HG03175 (cell line): ENCODE data around the gene PIAS3.

Source experiments
- ATAC-seq: cut with Tn5 transposase; IDR thresholded peaks from one replicate; pipeline ENCODE4 v1.9.1; 2021; ENCODE audit warnings: mild to moderate bottlenecking, moderate library complexity; ENCODE audit not compliant: unreplicated experiment

The PIAS3 gene

DNA sequence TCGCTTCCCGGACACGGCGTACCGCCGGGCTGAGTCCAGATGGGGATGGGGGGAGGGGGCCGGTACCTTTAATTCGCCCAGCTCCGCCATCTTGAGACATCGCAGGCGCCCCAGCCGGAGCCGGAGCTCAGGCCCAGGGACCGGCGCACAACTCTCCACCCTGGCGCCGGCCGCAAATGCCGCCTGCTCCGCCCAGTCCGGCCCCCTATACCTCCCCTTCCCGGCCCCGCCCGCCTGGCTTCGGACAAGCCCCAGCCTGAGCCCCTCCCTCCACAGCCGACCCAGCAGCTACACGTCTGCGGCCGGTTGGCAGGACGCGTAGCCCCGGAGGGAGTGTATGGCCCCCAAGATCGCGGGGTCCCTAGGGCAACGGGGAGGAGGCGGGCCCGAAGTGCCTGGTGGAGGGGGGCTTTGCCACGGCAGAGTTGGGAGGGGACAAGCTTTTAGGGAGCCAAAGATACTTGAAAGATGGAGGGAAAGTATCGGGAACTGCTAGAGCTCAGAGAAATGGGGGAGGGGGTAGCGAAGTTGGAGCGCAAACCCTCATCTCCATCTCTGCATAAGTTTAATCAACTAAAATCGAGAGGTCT, at the start of gene PIAS3:
PIAS3 (minus strand) TSS at position 181 of the 590 bp plus-strand sequence; CDS start at position 90, 91 bp downstream.
- peak; percentile 89 for ATAC-seq

DNA sequence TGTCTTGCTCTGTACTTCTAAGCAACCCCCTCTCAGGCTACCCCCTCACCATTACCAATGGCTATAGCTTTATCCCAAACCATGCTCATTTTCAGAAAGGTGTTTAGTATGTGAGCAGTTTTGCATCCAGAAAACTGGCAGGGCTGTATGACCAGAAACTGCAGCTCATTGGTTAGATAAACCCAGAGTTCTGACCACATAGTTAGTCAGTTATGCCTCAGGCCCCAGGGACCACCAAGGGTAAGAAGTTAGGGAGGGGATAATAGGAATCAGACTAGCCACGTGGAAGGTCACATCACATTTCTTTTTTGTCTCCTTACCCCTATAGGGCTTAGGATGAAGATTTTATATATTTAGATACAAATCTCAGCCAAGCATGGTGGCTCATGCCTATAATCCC, 49.8 kb upstream of the PIAS3 start:
- no peak for ATAC-seq

DNA sequence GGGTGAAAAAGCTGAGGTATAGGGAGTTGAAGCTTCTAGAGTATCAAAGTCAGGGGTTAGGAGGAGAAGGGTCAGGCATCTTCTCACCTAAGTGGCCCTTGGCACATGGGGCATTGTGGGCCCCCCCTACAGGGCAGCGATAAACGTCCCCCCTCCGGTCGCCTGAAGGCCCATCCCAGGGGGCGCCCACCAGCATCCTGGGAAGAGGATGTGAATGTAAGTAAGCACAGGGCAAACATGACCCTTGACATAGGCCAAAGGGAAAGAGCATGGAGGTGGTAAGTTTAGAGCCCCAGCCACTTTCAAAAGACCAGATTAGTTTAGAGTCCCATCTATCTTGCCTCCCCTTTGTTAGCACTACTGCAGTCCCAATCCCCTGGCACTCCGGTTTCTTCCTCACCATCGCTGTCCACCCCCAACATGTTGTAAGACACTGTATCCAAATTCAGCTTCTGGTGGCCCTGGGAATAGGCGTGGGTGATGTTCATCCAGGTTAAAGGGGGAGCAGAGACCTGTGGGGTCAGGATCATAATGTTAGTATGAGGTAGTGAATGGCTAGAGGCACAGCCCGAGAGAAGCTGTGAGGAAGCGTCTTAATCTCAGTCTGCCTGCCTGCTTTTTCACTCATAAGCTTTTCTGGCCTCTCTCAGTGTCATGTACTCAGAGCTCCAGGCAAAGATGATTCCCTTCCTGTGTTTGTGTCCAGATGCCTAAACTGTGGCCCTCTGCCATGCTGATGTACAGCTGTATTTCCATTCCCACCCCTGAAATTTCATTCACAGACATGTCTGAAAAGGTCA, 48.3 kb upstream of the PIAS3 start:
- no peak for ATAC-seq

DNA sequence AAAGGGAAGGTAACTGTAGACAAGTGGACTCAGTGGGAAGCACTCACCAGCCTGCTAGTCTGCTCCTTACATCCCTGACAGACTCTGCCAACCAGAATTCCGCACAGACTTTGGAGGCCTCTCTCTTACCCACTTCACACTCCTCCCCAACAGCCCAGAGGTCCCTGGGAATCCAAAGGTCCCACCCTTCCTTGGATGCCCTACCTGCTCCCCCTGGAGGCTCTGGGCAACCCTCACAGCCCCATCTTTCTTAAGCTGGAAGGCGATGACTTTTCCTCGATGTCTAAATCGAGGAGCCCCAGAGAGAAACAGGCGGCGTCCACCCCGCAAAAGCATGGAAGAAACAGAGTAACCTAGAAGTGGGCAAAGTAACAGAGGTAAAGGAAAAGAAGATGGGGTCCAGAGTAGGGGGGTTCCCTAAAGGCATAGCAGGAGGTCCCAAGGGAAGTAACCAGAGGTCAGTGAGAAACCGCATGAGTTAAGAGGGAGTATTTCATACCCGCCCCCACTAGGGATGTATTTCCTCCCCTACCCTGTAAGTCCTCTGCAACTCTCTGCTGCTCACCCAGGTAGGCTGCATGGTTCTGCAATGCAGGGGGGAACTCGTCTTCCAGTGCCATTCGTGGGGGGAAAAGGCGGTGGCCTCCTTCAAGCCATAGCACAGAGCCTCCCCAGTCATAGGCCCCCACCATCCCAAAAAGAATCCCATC, 42.6 kb upstream of the PIAS3 start:
- no peak for ATAC-seq

DNA sequence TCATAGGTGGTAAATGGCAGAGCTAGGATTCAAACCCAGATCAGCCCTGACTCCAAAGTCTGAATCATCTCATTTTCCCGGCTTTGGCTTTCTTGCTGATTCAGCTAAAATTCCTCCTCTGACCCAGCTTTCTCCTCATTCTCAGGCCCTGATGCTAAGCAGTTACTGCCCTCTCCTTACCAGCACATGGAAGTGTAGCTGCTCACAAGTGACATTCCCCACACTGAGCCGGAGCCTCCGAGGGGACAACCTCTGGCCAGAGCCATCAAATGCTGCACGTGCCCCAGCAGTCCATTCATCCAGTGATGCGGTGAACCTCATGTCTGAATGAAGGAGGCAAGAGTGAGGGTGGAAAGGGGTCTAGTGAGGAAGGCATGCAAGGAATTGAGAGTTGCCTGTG, 39.9 kb upstream of the PIAS3 start:
- no peak for ATAC-seq

DNA sequence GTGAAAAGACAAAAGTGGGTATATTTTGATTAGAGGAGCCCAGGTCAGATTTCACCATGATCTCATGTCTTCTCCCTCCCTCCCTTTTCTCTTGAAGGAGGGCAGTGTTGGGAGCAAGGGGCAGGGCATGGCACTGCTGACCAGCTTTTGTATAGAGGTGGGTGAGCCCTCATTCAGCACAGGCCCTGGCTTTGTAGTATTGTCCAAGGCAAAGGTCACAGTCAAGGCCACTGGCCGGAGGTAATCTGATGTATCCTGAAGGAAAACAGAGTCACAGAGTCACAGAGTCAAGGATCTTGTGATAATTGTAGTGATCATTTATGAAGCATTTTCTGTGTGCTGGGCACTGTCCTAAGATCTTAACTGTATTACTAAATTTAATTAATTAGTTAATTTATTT, 39.1 kb upstream of the PIAS3 start:
- no peak for ATAC-seq

DNA sequence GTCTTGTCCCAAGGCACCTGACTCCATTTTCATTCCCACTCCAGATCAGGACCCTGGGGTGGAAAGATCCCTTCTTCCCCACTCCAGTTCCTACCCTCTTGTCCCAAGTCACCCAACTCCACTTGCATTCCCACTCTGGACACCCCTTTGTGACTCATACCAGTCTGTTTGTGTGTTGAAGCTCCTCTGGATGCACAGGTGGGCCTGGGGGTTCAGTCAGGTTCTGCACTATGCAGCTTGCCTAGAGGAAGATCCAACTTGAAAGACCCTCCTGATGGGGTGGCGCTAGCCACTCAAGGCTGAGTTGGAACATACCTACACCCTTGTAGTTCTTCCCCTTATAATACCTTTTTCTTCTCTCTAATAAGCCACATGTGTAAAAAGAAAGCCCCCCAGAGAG, 36.6 kb upstream of the PIAS3 start:
- no peak for ATAC-seq

DNA sequence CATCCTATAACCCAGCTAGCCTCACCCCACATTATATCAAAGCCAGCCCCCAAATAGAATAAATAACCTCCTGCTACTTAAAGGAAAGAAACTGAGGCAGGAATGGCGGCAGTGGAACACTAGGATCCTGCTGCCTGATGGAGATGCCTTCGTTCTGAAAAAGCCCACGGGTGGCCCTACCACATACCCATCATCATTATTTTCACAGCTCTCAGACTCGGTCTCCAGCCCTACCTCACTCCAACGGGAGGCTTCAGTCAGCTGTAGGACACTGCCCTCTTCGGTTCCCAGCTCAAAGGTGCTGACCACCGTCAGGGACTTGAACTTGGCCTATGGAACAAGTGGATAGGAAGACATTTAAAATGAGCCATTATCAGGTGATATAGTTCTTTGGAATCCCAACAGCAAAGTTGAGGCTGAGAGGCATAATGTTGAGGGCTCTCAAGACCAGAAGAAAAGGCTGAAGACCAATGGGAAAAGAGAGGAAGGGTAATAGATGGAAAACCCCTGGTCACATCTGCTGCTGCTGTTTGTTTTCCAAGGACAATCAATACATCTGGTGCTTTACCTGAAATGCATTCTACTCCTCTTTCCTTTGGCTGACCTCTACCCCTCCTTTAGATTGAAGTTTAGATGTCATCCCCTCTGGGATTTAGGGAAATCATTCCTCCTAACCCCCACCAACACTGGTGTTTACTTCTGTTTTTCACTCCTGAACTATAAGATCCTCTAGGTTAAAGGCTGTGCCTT, 34.6 kb upstream of the PIAS3 start:
- ATAC-seq = no peak

DNA sequence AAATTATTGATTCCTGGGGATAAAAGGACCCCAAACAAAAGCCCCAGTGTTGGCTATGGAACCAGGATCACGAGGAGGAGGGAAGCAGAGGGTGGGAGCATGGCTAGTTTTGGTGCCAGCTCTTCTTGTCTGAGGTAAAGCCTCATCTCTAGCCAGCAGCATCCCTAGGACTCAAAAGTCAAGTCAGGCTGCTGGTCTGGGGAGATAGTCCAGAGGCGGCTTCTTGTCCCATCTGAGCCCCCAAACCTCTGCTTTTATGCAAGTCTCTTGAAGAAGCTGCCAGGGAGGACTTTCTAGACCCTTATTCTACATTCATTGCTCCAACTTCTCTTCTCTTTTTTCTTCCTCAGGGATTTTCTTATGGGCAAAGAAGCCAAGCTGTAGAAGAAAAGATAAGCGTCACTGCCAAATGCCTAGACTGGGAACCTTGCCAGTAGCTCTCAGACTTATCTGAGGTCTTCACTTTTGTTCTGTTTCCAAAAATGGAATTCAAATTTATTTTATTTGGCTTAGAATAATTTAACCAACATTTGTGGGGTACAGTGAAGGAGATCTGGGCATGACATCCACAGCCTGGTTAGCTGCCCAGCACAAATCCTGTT, 33.7 kb upstream of the PIAS3 start:
- no peak for ATAC-seq

DNA sequence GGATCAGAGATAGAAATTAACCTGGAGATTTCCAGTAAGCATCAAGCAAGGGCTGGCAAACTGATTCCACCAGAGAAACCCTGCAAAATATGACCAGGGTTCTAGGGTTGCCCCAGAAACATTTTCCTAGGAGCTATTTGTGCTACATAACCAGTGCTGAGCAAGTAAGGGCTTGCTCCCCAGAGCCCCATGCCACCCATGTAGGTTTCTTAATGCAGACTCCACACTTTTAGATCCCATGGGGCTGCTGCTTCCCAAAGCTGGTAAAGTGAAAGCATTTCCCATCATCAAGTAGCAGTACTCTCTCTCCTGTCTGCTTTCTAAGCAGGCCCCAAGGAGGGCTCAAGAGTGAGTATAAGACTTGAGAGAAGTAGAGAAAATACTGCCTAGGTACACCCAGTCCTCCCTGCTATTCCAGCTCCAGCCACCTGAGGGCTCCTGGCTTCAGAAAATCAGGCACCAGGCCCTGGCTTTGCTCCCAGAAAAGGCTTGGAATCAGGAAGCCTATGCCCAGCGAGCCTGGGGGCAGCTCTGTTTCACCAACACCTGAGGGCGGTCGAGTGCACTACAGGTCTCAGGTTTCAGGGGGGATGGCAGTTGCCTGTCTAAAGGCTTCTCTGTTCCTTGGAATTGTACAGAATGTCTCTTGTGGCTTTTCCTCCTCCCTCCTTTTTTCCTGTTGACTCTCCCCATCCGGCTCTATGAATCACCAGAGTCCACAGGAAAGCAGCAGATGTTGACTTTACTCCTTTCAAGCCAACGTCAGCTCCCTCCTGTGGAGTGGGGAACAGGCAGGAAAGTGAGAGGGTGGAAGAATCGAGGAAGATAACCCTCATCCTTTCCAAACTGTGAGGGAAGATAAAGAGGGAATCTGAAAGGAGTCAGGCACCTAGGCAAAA, 33.0 kb upstream of the PIAS3 start:
- ATAC-seq = peak; percentile 52

DNA sequence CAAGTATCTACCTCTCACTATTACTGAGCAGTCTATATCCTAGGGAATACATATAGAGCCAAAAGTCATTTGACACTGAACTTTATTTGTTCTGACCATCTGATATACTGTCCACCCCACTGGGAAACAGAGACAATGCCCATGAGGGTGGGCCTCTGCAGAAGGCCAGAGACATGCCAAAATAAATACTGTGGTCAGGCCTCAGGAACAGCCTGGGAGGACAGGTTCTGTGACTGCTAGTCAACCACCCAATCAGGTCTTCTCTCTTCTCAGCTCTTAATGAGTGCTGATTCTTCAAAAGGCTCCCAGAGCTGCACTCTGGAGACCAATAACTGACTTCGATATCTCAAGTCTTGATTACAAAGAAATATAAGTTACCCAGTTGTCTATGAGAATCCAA, 32.3 kb upstream of the PIAS3 start:
- ATAC-seq = no peak

DNA sequence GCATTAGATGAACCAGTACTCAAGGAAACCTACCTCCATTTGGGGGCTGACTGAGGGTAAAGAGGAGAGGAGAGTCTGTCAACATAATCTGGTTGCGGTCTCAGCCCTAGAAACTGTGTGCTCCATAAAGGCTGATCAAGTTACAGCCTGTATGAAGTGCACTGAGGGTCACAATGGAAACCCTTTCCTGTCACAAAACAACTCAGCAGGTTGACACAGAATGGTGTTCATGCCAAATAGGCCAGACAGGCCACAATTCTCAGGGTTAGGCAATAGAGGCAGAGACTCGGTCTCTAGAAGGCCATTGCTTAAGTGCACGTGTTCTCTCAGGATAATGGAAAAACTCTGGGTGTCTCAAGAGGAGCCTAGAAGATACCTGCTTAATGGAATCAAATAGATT, 30.8 kb upstream of the PIAS3 start:
- no peak for ATAC-seq

DNA sequence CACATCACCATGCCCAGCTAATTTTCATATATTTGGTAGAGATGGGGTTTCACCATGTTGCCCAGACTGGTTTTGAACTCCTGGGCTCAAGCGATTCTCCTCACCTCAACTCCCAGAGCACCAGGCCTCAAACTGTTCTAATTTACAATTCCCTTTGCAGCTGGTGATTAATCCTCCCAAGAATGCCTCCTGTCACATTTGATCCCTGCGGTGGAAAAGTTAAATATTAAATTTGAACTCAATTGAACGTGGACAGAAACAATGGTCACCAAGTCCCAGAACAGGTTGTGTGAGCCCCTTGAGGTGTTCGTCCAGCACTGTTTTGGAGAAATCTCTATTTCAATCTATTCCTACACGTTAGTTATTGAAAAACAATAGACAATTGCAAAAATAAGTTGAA, 28.8 kb upstream of the PIAS3 start:
- no peak for ATAC-seq

DNA sequence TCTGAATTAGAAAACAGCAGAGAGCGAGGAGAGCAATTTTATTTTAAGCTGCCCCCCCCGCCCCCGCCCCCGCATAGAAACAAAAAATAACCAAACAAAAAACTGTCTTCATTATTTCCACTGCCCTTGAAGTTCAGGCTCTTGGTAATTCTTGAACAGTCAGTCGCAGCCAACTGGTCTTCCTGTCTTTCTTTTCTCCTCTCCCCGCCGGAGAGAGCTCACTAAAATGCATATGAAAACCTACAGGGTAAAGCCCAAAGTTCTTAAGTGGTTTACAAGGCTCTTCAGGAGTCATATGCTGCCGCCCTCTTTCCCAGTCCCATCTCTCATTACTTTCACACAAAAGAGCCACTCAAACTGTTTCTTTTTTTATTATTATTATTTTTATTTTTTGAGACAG, 27.9 kb upstream of the PIAS3 start:
- no peak for ATAC-seq

DNA sequence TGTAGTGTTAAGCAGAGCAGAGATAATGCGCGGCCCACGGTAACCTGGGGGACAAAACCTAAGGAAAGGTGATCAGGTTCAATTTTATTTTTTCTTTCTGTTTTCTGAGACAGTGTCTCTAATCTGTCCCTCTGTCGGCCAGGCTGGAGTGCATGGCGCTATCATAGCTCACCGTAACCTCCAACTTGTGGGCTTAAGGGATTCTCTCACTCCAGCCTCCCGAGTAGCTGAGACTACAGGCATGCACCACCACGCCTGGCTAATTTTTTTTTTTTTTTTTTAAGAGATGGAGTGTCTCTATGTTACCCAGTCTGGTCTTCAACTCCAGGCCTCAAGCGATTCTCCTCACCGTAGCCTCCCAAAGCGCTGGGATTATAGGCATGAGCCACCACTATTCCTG, 27.5 kb upstream of the PIAS3 start:
- ATAC-seq = no peak

DNA sequence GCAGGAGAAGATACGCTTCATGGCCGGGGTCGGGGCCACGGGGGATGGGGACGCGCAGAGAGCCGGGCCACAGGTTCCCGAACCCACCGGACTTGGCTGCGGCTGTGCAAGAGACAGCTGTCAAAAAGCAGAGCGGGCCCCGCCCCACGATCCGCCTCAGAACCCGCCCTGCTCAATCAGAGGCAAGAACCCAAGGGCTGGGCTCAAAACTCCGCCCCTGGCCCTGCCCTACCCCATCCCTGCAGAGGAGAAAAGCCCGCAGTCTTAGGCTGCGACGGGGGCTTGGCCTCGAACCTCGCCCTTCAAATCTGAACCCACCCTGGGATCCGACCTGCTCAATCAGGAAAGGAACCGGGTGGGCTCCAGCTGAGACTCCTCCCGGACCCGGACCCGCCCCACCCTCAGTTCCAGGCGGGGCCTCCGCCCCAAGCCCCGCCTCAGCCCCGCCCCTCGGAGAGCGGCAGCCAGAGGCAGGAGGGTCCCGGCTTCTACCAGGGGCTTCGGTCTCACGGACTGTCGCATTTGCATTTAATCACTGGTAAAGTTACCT, 26.9 kb upstream of the PIAS3 start, which contains the start of gene ANKRD35:
ANKRD35 (minus strand) TSS at position 129 of the 550 bp plus-strand sequence; CDS start at position 21, 108 bp downstream.
- ATAC-seq = peak; percentile 100

DNA sequence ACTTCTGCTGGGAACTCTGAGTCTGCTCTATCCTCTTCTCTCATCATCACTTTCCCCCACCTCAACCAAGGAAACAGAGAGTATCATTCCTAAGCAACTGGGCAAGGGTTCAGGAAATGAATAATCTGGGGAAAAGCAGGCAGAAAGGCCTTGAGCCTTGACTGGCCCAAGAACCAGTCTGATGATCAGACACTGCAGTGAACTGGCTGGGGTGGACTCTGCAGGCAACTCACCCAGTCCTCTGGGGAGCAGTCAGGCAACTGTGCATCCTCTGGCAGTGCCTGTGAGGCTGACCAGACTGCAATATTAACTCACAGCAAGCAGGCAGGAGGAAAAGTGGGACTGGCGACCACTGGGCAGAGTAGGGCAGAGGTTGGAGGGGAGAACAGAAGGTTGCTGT, 25.8 kb upstream of the PIAS3 start:
- ATAC-seq = no peak

DNA sequence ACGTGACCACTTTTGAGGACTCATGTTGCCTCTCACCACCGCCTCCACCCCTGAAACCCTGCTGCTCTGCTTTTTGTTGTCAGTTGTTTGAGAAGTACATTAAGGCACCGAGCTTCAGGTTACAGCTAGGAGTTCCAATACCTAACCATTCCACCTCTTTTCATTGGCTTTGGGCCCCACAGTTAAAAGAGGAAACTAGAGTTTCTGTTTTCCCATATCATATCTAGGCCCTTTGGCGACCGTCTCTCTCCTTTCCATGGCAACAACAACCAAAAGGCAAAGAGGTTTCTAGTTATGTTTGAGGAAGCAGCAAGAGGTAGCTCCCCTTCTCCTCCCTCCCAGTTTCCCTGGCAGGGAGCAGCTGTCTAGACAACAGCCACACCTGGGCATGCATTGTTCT, 20.9 kb upstream of the PIAS3 start:
- ATAC-seq = no peak

DNA sequence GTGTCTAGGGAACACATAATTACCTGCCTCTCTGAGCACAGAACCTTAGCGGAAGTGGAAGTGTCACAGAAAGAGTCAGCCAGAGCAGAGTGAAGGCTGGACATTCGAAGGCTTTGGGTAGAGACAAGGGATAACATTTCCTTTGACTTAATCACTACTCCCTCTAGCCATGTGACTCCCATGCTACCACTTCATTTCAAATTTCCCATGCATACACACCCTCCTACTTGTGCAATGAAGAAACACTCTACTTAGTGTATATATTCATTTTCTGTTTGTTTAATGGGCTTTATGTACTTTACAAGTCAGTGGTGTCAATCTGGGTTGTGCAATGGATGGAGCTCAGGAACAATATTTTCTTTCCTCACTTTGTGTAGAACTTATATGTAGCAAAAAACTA, 19.8 kb upstream of the PIAS3 start:
- ATAC-seq = no peak
